HG02970 (cell line): ENCODE results near the gene KIAA0753.
"Not testable (repeated sequence)": the region's sequence is repeated elsewhere in the genome, so short reads cannot be mapped to it uniquely, and the experiment has no call there.

Source experiments
- ATAC-seq: cut with Tn5 transposase; IDR thresholded peaks from one replicate; pipeline ENCODE4 v1.9.1; 2021; ENCODE audit warnings: mild to moderate bottlenecking, moderate library complexity, moderate number of reproducible peaks; ENCODE audit not compliant: unreplicated experiment, low FRiP score

KIAA0753 gene

DNA sequence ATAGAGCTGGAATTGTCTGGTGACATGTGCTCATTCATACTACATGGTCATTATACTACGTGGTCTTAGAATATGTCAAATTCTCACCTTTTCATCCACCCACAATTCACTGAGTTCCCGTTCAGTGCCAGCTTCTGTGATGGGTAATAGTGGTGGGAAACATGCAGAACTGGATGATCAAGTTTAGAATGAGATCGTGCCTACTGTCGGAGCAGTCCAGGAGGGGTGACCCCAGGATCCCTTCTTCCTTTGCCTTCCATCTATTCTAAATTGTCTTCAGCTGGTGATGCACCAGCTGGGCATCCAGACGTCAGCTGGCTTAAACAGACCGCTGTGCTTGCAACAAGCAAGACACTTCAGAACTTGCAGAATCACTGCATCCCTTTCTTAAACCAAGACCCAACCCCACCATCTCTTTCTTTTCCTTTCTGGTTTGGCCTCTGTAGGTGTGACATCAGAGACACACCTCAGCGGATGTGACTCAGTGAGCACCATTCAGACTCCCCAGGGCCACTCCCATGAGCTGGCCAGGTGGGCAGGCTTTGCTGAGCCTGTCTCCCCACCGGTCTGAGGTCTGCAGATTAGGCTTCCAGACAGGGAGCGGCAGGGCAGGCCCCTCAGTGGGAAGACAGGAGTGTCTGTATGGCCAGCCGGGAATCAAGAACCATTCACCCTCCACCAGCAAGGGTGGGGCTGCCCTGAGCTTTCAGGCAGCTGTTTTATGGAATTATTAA lies 29.1 kb upstream of the KIAA0753 start:
- ATAC-seq = no peak

DNA sequence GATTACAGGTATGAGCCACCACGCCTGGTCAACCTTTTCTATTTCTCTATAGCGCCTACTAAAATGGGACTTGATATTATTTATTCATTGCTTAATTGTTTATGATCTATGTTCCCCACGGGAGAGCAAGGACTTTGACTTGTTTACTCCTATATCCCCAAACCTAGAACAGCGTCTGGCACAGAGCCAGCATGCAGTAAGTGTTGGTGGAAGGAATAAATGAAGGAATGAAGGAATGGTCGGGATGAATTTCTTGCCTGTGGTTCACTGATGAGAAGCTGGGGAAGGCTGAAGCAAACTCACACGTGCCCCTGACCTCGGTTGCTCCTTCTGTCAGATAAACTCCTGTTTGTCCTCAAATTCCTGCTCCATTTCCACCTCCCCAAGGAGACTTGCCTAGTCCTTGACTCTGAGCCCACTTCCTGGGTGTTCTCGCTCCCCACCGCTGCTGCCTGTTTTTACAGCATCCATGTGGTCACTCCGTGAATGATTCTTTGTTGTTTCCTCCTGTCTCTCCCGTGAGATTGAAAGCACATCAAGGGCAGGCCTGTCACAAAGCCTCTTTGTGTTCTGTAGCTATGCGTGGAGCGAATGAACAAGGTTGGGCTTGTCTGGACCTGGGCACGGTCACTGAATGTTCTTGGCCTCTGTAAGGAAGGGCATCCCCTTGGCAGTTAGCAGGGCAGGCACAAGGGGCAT lies 28.4 kb upstream of the KIAA0753 start:
- ATAC-seq = no peak

DNA sequence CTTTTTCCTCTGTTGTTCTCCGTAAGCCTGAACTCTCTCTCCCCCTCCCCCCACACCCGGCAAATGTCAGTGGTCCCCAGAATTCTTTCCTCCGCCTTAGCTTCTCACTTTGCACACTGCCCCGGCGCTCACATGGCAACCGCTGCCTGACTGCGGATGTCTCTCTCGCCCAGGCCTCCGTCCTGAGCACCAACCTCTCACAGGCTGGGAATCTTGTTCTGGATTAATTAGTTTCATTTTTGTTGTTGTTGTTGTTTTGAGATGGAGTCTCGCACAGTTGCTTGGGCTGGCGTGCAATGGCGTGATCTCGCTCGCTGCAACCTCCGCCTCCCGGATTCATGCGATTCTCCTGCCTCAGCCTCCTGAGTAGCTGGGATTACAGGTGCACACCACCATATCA lies 27.7 kb upstream of the KIAA0753 start:
- ATAC-seq = no peak

DNA sequence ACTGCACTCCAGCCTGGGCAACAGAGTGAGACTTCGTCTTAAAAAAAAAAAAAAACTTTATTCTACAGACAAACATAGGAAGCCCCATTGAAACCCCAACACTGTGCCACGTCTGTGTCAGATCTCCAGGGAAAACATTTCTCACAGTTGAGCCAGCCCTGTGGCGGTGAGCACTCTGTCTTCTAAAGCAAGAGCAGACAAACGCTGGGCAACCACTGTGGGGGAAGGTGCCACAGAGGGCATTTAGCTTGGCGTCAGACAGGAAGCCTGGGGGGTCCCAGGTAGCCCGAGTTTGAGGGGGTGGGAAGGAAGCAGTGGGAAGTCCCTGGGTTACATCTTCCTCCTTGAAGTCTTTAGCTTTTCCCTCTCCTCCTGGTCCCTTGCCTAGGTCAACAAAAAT lies 27.0 kb upstream of the KIAA0753 start:
- ATAC-seq = no peak

DNA sequence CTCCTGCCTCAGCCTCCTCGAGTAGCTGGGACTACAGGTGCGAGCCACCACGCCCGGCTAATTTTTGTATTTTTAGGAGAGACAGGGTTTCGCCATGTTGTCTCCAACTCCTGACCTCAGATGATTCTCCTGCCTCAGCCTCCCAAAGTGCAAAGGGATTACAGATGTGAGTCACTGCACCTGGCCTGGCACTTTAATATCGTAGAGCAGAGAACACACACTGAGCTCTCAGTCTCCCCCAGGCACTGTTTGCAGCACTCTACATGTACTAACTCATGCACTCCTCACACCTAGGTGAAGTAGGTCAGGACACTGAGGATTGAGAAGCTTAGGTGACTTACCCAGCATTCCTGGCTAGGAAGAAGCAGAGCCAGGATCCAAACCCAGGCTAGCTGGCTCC lies 26.0 kb upstream of the KIAA0753 start:
- ATAC-seq = no peak

DNA sequence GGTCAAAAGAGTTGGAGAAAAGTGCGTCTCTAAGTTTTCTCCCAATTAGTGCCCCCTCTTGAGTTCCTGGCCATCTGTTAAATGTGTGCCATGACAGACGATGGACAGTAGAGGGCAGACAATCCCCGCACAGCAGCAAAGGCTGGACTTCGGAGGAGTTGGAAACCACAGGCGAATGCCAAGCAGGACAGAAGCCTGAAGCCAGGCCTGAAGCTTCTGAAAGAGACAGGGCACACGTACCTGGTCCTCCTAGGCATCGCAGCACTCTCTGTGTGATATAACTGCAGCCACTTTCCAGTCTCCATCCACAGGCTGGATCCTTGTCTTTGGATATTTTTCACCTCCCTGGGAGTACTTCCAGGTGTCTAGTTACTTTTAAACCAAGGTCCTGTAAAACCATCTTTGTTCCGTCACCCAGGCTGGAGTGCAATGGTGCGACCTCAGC lies 25.6 kb upstream of the KIAA0753 start:
- no peak for ATAC-seq

DNA sequence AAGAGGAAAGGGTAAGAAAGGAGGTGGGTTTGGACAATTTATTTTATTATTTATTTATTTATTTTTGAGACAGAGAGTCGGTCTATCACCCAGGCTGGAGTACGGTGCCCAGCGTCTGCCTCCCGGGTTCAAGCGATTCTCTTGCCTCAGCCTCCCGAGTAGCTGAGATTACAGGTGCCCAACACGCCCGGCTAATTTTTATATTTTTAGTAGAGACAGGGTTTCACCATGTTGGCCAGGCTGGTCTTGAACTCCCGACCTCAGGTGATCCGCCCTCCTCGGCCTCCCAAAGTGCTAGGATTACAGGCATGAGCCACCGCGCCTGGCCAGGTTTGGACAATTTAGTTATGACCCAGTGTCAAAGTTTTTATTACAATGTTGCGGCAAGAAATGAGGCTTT lies 22.7 kb upstream of the KIAA0753 start:
- ATAC-seq = not testable (repeated sequence)

DNA sequence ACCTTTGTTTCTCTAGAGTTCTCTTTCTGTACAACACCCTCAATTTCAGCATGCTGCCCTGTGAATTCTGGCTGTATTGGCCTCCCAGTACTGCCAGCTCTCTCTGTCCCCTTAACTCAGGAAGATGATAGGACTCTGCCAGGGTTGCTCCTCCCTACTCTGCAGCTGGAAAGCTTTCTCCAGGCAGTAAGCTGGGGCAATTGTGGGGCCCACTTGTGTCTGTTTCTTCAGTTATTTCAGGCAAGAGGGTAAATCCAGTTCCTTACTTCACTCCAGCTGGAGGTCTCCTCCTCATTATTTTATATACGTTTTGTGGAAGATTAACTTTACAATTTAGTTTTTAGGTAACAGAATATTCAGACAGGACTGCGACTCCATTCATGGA lies 20.9 kb upstream of the KIAA0753 start:
- ATAC-seq = no peak

DNA sequence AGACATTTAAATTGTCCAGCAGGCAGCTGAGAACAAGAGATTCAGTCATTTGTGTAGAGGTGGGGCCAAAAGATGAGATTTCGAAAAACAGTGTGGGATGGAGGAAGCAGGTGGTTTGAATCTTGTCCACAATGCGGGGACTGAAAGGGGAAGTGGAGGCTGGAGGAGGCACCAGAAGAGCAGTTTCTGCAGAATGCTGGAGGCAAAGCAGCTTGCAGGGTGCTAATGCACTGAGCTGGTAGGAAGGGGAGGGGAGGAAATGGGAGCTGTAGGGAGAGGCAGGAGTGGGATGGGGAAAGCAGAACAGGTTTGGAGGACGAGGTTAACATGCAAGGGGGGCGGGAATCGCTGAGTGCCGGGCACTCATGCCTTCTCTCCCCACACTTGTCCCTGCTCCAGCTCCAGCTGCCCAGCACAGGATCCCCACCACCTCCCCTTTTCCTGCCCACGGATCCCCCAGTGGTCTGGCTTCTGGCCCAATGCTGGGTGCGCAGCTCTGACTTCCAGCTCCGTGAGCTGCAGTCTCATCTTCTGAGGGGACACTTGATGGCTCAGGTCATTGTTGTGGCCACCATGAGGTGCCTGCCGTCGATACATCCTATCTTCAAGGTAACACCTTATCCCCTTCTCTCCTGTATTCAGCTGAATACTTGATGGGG lies 20.4 kb upstream of the KIAA0753 start:
- ATAC-seq = no peak

DNA sequence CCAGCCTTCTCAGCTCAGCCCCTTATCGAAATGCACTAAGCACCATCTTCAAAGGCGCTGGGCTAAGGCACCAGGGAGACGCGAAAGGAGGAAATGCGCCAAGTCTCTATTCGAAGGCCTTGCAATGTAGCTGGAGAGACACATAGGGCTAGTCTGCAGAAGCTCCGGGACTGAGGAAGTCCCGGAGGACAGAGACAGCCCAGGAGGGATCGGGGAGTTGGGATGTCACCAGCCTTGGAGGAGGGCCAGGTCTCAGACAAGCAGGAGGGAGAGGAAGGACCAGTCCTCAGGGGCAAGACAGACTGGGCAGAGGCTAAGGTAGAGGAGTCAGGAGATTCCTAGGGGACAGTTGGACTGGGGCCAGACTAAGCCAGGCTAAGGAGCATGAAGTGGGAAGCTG lies 19.6 kb upstream of the KIAA0753 start:
- no peak for ATAC-seq

DNA sequence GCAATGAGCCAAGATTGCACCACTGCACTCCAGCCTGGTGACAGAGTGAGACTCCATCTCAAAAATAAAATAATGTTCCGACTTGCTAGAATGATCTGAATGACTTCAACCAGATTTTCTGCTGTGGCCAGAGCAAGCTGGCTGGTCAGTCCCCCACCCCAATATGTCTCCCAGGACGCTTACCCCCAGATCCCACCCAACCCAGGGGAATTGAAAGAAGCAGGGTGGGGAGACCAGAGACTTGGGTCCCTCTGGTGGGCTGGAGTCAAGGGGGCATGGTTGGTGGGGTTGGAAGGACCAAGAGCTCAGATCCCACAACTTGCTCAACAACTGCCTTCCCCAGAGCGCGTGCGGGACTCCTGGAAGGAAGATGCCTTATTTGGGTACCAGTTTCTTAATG lies 17.9 kb upstream of the KIAA0753 start:
- not testable (repeated sequence) for ATAC-seq

DNA sequence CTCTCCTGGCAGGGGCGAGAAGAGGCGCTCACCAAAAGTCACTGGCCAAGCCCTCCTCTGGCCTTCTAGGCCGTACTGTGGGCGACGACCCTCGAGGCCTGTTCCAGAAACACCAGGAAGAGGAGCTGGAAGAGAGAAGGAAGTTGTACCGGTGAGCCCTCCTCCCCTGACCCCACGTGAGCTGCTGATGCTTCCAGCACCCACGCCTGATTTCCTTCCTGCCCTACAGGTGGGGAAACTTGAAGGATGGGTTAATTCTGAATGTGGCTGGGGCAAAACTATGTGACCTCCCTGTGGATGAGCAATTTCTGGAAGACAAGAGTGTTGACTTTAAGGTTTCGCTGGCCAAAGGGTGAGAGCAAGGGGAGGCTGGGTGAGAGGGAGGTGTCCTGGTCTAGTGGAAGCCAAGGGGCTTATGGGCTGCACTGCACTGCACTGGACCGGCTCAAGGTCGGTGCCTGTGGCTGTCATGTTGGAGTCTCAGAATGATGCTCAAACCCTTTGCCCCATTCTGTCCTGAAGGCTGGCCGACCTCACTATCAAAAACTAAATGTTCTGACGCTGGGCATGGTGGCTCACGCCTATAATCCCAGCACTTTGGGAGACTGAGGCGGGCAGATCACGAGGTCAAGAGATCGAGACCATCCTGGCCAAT lies 17.2 kb upstream of the KIAA0753 start:
- no peak for ATAC-seq

DNA sequence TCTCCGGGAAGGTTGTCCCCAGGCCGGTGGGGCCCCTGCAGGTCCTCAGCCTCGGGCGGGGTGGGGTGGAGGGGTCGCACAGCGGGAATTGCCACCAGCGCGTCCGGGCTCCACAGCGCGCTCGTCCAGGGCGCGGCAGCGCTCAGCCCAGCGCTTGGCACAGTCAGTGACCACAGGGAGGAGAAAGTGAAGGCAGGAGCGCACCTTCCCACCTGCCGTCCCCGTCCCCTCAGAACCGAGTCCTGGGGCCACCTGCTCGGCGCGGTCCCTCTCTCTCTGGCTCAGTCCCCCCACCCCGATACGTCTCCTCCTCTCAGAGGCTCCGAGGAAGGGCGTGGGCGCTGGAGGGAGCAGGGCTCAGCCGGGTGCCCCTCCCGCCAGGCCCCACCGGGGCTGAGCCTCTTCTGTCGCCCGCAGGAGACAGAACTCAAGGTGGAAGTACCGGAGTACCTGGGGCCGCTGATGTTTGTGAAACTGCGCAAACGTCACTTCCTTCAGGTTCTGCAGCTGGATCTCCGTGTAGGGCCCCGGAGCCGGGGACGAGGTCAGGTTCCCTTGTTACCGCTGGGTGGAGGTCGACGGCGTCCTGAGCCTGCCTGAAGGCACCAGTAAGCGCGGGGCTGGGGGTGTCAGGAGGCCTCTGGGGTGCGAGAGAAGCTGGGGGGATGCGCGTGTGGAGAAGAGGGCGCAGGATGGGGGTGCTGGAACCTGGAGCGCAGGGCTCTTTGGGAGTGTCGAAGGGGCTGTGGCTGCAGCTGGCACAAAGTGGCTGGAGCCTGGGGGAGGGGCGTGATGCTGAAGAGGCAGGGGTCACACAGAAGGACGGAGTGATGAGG lies 16.5 kb upstream of the KIAA0753 start:
- ATAC-seq = not testable (repeated sequence)

DNA sequence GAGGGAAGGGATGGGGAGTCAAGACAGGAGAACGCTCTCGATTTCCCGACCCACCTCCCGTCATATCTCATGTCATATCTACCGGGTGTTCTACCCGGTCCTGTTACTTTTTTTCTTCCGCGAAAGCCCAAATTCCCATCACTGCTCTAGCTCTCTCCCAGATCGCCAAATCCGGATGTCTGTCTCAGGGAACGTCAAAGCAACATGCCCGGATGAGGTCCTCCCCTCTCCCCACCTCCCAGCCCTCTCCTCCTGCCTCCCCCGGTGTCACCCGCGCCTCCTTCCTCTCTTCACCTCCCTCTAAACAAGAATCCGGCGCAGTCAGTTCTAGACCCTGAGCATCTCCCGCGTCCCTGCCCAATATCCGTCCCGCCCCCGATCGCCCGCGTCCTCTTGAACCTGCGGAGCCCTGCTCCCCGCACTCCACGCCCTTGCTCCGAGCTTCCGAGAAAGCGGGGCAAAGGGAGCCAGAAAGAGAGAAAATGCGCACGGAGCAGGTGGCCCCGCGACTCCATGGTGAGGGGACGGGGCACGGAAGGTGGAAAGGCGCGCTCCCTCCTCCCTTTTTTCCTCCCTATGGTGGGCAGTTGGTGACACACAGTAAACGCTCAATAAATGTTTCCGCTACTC lies 15.3 kb upstream of the KIAA0753 start:
- not testable (repeated sequence) for ATAC-seq

DNA sequence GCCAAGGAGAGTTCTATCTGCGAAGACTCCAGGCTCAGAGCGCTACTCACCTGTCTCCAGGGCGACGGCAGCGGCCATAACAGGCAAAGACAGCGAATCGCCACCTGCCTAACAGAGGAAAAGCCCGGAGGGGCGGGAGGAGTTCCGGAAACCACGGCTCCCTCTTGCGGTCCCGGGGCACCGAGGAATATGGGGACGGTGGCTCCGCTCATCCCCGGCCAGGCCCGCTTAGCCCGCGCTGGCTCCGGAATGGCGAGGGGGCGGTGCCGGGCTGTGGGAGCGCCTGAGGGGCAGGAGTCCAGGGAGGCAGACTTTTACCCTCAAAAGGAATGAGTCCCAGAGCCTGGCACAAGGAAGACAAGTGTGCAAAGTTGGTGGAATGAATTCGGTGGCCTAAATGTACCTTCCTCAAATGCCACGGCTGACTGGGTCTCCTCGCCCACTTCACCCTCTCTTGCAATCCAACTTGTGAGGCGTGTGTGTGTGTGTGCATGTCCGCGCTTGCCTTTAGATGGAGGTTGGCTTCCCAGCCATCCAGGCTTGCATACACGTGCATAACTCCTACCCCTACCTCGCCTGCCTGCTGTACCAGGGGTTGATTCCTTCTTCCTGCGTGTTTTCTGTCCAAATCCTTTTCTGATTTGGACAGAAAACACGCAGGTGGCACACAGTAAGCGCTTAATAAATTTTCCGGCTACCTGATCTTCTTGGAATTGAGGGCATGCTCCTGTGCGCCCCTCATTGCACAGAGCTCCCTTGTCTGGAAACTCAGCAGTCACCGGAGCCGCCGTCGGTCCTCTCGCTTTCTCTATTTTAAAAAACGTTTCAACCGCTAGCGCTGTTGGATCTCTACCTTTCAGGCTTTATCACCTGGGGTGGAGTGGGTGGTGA lies 14.6 kb upstream of the KIAA0753 start:
- ATAC-seq = no peak

DNA sequence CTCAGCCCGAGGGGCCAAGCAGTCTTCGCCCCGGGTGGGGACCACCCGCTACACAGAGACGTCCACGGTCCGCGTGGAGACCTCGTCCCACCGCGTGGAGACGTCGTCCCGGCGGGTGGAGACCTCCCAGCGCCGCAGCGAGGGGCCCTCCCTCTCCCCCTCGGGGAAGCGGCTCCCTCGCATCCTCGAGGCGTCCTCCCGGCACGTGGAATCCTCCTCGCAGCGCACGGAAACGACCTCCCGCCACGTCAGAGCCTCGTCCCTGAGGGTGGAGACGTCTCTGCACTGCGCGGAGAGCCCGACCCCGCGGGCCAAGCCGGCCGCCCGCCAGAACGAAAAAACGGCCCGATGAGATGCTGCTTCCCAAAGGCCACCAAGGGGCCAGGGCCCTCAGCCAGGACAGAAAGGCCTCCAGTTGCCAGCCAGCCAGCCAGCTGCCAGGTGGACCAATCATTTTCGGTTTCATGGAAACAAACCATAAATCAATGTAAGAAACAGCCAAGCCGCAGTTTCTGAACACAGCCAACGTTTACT lies 11.5 kb upstream of the KIAA0753 start:
- ATAC-seq = peak; percentile 2

DNA sequence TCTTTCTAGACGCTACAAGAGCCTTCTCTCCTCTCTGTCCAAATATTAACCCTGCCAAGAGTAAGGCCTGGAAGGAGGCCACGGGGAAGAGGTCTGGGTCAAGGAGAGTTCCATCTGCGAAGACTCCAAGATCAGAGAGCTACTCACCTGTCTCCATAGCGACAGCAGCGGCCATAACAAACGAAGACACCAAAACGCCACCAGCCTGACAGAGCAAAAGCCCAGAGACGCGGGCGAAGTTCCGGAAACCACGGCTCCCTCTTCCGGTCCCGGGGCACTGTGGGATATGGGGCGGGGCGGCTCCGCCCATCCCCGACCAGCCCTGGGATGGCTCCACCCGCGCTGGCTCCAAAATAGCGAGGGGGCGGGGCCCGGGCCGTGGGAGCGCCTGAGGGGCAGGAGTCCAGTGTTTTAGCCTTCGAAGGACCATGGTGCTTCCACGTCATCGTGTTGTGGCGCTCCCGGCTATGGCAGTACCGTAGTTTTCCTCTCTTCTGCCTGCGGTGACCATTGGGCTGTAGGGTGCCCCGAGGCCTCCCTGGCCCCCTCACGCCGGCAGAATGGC lies 10.9 kb upstream of the KIAA0753 start, which contains the start of the genes C17orf100 and MED31:
Gene C17orf100, plus strand, starts transcription at position 409 of the 565 bp plus-strand sequence. Its CDS starts 152 bp downstream, at position 561.
Gene MED31, minus strand, starts transcription at position 252 of the 565 bp plus-strand sequence. Its CDS starts 77 bp downstream, at position 175.
- peak; percentile 79 for ATAC-seq

DNA sequence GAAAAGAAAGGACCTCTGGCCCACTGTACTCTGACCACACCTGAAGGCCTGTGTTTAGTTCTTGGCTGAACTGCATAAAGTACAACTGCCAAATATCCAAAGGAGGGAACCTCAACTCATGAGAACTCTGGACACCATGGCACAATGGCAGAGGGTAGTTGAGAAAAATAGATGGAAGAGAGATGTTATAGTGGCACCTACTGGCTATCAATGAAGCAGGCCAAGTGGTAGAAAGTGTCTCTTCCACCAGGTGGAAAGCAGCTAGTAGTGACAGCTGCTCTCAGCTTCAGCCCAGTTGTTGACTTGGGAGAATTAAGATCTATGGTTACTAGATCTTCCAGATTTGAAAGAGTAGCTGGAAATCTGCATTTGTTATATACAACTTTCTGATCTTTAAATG lies 7.7 kb upstream of the KIAA0753 start:
- ATAC-seq = no peak
